HG03469 (cell line): ENCODE data around the gene SLC3A2.

Experiments used
- ATAC-seq: cut with Tn5 transposase; IDR thresholded peaks from one replicate; pipeline ENCODE4 v1.9.1; 2021; ENCODE audit warnings: mild to moderate bottlenecking, moderate library complexity, moderate number of reproducible peaks; ENCODE audit not compliant: unreplicated experiment

The SLC3A2 gene

GRCh38 chr11:62908468-62909072 is 27.9 kb downstream of the SLC3A2 start:
- no peak for ATAC-seq

GRCh38 chr11:62909107-62909894 is 28.6 kb downstream of the SLC3A2 start:
- ATAC-seq = no peak

GRCh38 chr11:62910141-62910882 is 29.6 kb downstream of the SLC3A2 start:
- no peak for ATAC-seq

- ATAC-seq = no peak
Measured at GRCh38 chr11:62911137-62912130, 30.7 kb downstream of the SLC3A2 start.

- no peak for ATAC-seq
Measured at GRCh38 chr11:62912268-62912667, 31.6 kb downstream of the SLC3A2 start.

- no peak for ATAC-seq
Measured at GRCh38 chr11:62914416-62914815, 33.7 kb downstream of the SLC3A2 start.

GRCh38 chr11:62917906-62918502 is 37.3 kb downstream of the SLC3A2 start:
- no peak for ATAC-seq

GRCh38 chr11:62918531-62918930 is 37.8 kb downstream of the SLC3A2 start:
- ATAC-seq = no peak

GRCh38 chr11:62919476-62919875 is 38.8 kb downstream of the SLC3A2 start:
- no peak for ATAC-seq

- ATAC-seq = no peak
Measured at GRCh38 chr11:62919898-62920640, 39.4 kb downstream of the SLC3A2 start.

GRCh38 chr11:62921201-62921572 is 40.5 kb downstream of the SLC3A2 start, which contains the start of gene CHRM1:
TSS of gene CHRM1 (minus strand) at chr11:62921363. CDS start at chr11:62911100, 10,263 bp downstream.
- ATAC-seq = no peak

GRCh38 chr11:62921573-62922188 is 41.0 kb downstream of the SLC3A2 start:
- ATAC-seq = no peak

- no peak for ATAC-seq
Measured at GRCh38 chr11:62922189-62922589, 41.5 kb downstream of the SLC3A2 start.

GRCh38 chr11:62922653-62923431 is 42.1 kb downstream of the SLC3A2 start:
- no peak for ATAC-seq

GRCh38 chr11:62923601-62924411 is 43.1 kb downstream of the SLC3A2 start:
- ATAC-seq = no peak

GRCh38 chr11:62925308-62925707 is 44.6 kb downstream of the SLC3A2 start:
- ATAC-seq = no peak
